Measurements from ENCODE around the gene GPR37L1.

- TF ChIP-seq CTCF (tag by site-specific recombination; IDR thresholded peaks at IDR 0.05) (no peak), GLIS1 (tag by site-specific recombination; IDR thresholded peaks at IDR 0.05) (no peak), ZBTB7A (tag by site-specific recombination; IDR thresholded peaks at IDR 0.05; ENCODE audit: low read depth) (no peak), ZNF248 (tag by site-specific recombination; IDR thresholded peaks at IDR 0.05) (no peak), ZNF391 (tag by site-specific recombination; IDR thresholded peaks at IDR 0.05; ENCODE audit: borderline replicate concordance, low read depth) (no peak), ZNF121 (tag by site-specific recombination; IDR thresholded peaks at IDR 0.05) (no peak), ZNF354C (tag by site-specific recombination; IDR thresholded peaks at IDR 0.05; ENCODE audit: borderline replicate concordance, low read depth) (no peak), ZNF558 (tag by site-specific recombination; IDR thresholded peaks at IDR 0.05) (no peak)
Observed at GRCh38 chr1:202161151-202162046, 38.7 kb downstream of the GPR37L1 start.
